ENCODE measurements around the gene LRP3. TPM values are rescaled to one million over a fixed set of nuclear protein-coding genes. Genes with fewer than 3 reads are reported as not detected.

Gene LRP3
- total and polyA plus RNA-seq, 2 experiments from 2014 or later, result 3.5 to 62.7 TPM

DNA sequence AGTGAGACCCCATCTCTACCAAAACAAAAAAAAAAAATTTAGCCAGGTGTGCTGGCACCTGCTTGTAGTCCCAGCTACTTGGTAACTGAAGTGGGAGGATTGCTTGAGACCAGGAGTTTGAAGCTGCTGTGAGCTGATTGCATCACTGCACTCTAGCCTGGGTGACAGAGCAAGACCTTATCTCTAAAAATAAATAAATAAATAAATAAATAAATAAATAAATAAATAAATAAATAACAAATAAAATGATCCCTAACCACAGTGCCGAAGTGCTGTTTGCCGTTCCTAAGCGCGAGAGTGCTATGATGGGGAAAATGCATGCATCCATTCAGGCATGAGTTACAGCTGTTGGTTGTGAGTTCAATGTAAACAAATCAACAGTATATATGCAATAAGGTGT lies 35.0 kb upstream of the LRP3 start:
- no peaks in the 10 kb centered on the region for H3K9me2 ChIP-seq (ENCODE audit: insufficient read depth)
- H2AFZ ChIP-seq, result no peak overlapping the region
- H3K4me3 ChIP-seq, result no peak overlapping the region
- H3K79me2 ChIP-seq (replicated peaks; ENCODE audit: insufficient read depth), result no peaks in the 10 kb centered on the region
- Mint-ChIP-seq H3K27ac (no peak overlapping the region), H3K4me3 (no peak overlapping the region), H3K4me1 (no peaks in the 10 kb centered on the region), H3K27me3 (ENCODE audit: insufficient read depth, low read depth, poor library complexity) (peaks cover 3% of the 10 kb centered on the region), H3K9me3 (peaks cover 14% of the 10 kb centered on the region; the same call in 2 of the 3 replicates), H3K36me3 (ENCODE audit: low read depth) (peaks cover 4% of the 10 kb centered on the region)
- H3F3A ChIP-seq (replicated peaks; ENCODE audit: low read depth), result no peaks in the 10 kb centered on the region
- no peak overlapping the region for H3K4me2 ChIP-seq
- no peaks in the 10 kb centered on the region for H3K27me3 ChIP-seq (ENCODE audit: insufficient read depth)
- ATAC-seq (no peak), DNase-seq (ENCODE audit: low spot score) (no peak)
- no peaks in the 10 kb centered on the region for H3K36me3 ChIP-seq (ENCODE audit: insufficient read depth)
- no peaks in the 10 kb centered on the region for H3K4me1 ChIP-seq (ENCODE audit: insufficient read depth)
- TF ChIP-seq ZNF331 (CRISPR knock-in tag; IDR thresholded peaks at IDR 0.05; ENCODE audit: low read depth) (no peak), JUNB (IDR thresholded peaks at IDR 0.05; ENCODE audit: unreplicated experiment) (no peak), POLR2AphosphoS5 (IDR thresholded peaks at IDR 0.05; ENCODE audit: low read depth) (no peak), STAT1 (IDR thresholded peaks at IDR 0.05; ENCODE audit: unreplicated experiment) (no peak), NANOG (IDR thresholded peaks at IDR 0.05; ENCODE audit: borderline replicate concordance) (no peak), EZH2 (IDR thresholded peaks at IDR 0.05; ENCODE audit: low read depth, unreplicated experiment) (no peak), EZH2phosphoT487 (IDR thresholded peaks at IDR 0.05; ENCODE audit: unreplicated experiment) (no peak), CTCF (conservative IDR thresholded peaks at IDR 0.05; ENCODE audit: low read depth in 2 of 2) (no peak), ZNF114 (CRISPR knock-in tag; IDR thresholded peaks at IDR 0.05) (no peak), CREB1 (CRISPR knock-in tag; IDR thresholded peaks at IDR 0.05; ENCODE audit: low read depth) (no peak), ETS1 (IDR thresholded peaks at IDR 0.05) (no peak)
- TF ChIP-seq, protein P1, sequence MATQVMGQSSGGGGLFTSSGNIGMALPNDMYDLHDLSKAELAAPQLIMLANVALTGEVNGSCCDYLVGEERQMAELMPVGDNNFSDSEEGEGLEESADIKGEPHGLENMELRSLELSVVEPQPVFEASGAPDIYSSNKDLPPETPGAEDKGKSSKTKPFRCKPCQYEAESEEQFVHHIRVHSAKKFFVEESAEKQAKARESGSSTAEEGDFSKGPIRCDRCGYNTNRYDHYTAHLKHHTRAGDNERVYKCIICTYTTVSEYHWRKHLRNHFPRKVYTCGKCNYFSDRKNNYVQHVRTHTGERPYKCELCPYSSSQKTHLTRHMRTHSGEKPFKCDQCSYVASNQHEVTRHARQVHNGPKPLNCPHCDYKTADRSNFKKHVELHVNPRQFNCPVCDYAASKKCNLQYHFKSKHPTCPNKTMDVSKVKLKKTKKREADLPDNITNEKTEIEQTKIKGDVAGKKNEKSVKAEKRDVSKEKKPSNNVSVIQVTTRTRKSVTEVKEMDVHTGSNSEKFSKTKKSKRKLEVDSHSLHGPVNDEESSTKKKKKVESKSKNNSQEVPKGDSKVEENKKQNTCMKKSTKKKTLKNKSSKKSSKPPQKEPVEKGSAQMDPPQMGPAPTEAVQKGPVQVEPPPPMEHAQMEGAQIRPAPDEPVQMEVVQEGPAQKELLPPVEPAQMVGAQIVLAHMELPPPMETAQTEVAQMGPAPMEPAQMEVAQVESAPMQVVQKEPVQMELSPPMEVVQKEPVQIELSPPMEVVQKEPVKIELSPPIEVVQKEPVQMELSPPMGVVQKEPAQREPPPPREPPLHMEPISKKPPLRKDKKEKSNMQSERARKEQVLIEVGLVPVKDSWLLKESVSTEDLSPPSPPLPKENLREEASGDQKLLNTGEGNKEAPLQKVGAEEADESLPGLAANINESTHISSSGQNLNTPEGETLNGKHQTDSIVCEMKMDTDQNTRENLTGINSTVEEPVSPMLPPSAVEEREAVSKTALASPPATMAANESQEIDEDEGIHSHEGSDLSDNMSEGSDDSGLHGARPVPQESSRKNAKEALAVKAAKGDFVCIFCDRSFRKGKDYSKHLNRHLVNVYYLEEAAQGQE (IDR thresholded peaks at IDR 0.05; ENCODE audit: unreplicated experiment), result no peak
- TF ChIP-seq, protein P2, sequence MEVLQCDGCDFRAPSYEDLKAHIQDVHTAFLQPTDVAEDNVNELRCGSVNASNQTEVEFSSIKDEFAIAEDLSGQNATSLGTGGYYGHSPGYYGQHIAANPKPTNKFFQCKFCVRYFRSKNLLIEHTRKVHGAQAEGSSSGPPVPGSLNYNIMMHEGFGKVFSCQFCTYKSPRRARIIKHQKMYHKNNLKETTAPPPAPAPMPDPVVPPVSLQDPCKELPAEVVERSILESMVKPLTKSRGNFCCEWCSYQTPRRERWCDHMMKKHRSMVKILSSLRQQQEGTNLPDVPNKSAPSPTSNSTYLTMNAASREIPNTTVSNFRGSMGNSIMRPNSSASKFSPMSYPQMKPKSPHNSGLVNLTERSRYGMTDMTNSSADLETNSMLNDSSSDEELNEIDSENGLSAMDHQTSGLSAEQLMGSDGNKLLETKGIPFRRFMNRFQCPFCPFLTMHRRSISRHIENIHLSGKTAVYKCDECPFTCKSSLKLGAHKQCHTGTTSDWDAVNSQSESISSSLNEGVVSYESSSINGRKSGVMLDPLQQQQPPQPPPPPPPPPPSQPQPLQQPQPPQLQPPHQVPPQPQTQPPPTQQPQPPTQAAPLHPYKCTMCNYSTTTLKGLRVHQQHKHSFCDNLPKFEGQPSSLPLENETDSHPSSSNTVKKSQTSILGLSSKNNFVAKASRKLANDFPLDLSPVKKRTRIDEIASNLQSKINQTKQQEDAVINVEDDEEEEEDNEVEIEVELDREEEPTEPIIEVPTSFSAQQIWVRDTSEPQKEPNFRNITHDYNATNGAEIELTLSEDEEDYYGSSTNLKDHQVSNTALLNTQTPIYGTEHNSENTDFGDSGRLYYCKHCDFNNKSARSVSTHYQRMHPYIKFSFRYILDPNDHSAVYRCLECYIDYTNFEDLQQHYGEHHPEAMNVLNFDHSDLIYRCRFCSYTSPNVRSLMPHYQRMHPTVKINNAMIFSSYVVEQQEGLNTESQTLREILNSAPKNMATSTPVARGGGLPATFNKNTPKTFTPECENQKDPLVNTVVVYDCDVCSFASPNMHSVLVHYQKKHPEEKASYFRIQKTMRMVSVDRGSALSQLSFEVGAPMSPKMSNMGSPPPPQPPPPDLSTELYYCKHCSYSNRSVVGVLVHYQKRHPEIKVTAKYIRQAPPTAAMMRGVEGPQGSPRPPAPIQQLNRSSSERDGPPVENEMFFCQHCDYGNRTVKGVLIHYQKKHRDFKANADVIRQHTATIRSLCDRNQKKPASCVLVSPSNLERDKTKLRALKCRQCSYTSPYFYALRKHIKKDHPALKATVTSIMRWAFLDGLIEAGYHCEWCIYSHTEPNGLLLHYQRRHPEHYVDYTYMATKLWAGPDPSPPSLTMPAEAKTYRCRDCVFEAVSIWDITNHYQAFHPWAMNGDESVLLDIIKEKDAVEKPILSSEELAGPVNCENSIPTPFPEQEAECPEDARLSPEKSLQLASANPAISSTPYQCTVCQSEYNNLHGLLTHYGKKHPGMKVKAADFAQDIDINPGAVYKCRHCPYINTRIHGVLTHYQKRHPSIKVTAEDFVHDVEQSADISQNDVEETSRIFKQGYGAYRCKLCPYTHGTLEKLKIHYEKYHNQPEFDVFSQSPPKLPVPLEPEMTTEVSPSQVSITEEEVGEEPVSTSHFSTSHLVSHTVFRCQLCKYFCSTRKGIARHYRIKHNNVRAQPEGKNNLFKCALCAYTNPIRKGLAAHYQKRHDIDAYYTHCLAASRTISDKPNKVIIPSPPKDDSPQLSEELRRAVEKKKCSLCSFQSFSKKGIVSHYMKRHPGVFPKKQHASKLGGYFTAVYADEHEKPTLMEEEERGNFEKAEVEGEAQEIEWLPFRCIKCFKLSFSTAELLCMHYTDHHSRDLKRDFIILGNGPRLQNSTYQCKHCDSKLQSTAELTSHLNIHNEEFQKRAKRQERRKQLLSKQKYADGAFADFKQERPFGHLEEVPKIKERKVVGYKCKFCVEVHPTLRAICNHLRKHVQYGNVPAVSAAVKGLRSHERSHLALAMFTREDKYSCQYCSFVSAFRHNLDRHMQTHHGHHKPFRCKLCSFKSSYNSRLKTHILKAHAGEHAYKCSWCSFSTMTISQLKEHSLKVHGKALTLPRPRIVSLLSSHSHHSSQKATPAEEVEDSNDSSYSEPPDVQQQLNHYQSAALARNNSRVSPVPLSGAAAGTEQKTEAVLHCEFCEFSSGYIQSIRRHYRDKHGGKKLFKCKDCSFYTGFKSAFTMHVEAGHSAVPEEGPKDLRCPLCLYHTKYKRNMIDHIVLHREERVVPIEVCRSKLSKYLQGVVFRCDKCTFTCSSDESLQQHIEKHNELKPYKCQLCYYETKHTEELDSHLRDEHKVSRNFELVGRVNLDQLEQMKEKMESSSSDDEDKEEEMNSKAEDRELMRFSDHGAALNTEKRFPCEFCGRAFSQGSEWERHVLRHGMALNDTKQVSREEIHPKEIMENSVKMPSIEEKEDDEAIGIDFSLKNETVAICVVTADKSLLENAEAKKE (CRISPR knock-in tag; IDR thresholded peaks at IDR 0.05), result no peak
- no peak overlapping the region for H3K27ac ChIP-seq (ENCODE audit: low read depth)
- H4K20me1 ChIP-seq (replicated peaks; ENCODE audit: insufficient read depth), result no peaks in the 10 kb centered on the region
